IPS-20b (cell line): ENCODE results near the gene PRDM16.

Experiments
- H3K27ac ChIP-seq: one replicate; pipeline ENCODE4 v1.5.1; 2013; ENCODE audit warnings: low read length
- H3K27me3 ChIP-seq: 2 replicates; pipeline ENCODE4 v1.6.1; 2013; ENCODE audit warnings: mild to moderate bottlenecking, low read length, inconsistent platforms; ENCODE audit not compliant: insufficient read depth
- H3K36me3 ChIP-seq: 2 replicates; pipeline ENCODE4 v1.6.1; 2013; ENCODE audit warnings: low read depth, mild to moderate bottlenecking, inconsistent platforms, low read length, moderate library complexity; ENCODE audit not compliant: insufficient read depth
- H3K4me1 ChIP-seq: 2 replicates; pipeline ENCODE4 v1.6.1; 2013; ENCODE audit warnings: mild to moderate bottlenecking, control low read depth, inconsistent platforms, low read length, moderate library complexity; ENCODE audit not compliant: insufficient read depth
- H3K4me3 ChIP-seq: 2 replicates; pipeline ENCODE4 v1.5.1; 2013; ENCODE audit warnings: mild to moderate bottlenecking, low read length, inconsistent platforms
- H3K9ac ChIP-seq: 2 replicates; pipeline ENCODE4 v1.6.1; 2013; ENCODE audit warnings: low read depth, mild to moderate bottlenecking, inconsistent platforms, low read length, moderate library complexity
- H3K9me3 ChIP-seq: 2 replicates; pipeline ENCODE4 v1.6.1; 2013; ENCODE audit warnings: mild to moderate bottlenecking, low read depth, low read length, inconsistent platforms; ENCODE audit not compliant: insufficient read depth

PRDM16 gene

DNA sequence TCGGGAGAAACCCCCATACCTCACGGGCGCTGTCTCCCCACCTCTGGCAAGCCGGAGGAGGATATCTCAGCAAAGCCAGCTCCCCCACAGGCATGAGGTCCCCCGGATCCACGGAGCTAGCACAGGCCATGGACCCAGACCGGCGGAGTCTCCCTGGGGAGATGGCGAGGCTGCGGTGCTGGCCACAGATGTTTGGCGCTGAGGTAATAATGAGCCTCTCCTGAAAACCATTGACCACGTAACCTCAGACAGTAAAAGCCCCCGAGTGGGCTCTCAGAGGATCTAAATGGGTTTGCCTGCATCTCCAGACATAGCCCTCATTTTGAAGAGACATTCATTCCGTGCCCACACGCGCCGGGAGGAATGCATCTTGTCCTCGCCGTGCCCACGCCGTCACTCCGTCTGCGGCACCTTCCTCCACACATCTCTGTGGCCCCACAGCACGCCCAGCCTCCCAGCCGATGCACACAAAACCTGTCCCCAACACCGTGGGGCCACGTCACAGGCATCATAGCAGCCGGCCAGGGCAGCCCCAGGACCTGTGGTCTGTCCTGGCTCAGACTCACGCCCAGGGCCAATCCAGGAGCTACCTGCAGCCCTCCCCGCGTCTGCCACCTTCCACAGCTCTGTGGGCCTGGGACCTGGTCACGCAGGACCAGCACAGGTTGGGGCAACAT lies 150.9 kb downstream of the PRDM16 start:
- Histone ChIP-seq H3K9me3 (no peaks in the 10 kb centered on the region), H3K9ac (no peak overlapping the region), H3K4me3 (no peak overlapping the region), H3K27me3 (no peaks in the 10 kb centered on the region; the same call in 1 of the 2 replicates), H3K4me1 (no peaks in the 10 kb centered on the region), H3K36me3 (no peaks in the 10 kb centered on the region), H3K27ac (no peak overlapping the region)

DNA sequence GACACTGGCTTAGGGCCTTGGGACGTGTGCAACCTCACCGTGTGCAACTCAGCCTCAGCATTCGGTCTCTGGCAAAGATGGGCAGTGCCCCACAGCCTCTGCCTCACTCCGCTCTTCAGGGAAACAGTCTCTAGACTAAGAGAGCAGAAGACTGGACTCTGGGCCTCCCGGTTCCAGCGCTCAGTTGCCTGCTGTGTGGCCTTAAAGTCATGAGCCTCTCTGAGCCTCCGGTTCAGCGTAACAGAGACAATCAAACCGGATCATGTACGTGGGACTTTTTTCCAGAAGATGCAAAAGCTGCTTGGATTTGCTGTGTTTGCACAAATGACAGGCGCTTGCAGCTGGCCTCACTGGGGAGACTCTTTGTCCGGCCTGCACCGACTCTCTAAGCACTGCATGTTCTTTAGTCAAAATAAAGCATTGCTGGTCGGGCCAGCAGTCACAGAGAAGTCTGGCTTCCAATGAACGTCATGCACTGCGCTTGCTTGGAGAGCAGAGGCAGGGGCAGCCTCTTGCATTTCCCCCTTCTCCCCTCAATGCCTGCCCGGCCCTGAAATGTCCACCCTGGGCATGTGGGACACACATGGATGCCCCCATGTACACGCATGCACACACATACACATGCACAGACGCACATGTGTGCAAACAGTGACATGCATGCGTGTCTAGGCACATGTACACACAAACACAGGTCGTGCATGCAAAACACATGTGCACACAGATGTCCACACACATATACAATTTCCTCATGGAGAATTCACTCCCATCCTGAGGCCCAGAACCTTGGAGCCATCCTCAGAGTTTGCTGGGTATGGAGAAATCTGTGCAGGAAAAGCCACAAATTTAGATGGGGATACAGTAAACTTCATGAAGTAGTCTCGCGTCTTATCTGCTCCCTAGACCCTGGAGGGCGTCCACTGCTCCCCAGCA lies 152.4 kb downstream of the PRDM16 start:
- H3K36me3 ChIP-seq, result no peaks in the 10 kb centered on the region
- no peak overlapping the region for H3K27ac ChIP-seq
- H3K27me3 ChIP-seq, result no peaks in the 10 kb centered on the region; the same call in 1 of the 2 replicates
- no peak overlapping the region for H3K9ac ChIP-seq
- H3K4me1 ChIP-seq, result no peaks in the 10 kb centered on the region
- no peaks in the 10 kb centered on the region for H3K9me3 ChIP-seq
- no peak overlapping the region for H3K4me3 ChIP-seq

DNA sequence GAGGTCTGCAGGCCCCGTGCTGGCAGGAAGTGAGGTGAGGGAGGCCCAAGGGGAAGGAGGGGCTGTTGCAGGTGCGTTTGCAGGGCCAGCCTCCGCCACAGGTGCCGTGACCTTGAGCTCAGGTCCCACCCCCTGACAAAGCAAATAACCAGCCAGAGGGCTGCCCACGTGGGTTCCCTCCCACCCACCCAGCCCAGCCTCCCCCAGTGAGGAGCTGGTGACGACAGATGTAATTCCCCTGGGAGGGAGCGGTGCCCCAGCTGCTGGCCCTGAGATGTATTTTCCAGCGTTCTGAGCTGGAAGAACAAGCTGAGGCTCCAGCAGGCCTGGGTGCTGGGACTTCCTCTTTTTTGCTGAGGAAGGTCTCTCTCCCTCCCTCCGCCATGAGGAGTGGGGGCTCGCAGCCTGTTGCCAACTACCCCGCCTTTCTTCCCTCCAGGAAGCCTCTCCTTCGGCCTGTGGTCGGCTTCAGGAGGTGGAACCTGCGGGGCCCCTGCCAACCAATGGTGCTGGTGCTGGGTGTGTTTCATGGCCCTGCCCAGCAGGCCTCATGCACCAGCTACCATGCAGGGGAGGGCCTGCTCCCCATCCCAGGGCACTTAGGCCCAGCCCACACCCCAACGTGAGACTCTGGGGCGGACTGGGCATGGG lies 153.2 kb downstream of the PRDM16 start:
- H3K9me3 ChIP-seq, result no peaks in the 10 kb centered on the region
- no peaks in the 10 kb centered on the region for H3K36me3 ChIP-seq
- no peak overlapping the region for H3K27ac ChIP-seq
- no peak overlapping the region for H3K9ac ChIP-seq
- no peak overlapping the region for H3K4me3 ChIP-seq
- no peaks in the 10 kb centered on the region; the same call in 1 of the 2 replicates for H3K27me3 ChIP-seq
- no peaks in the 10 kb centered on the region for H3K4me1 ChIP-seq

DNA sequence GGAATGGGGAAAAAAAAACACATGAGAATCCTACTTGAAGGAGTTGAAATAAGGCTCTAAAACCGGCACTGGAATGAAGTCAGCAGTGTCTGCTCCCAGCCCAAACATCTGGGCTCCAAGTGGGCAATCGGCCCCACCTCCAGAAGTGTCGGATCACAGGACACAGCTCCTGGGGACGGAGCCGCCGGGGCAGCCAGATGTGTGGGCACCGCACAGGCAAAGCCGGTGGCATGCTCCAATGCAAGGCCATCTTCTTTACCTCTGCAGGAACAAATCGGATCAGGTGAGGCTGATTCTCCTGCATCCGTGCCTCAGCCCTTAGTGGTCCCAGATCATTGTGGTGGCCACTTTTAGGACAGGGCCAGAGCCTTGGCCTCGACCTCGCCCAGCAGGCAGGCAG lies 156.7 kb downstream of the PRDM16 start:
- Histone ChIP-seq H3K9me3 (no peaks in the 10 kb centered on the region), H3K4me3 (no peak overlapping the region), H3K9ac (no peak overlapping the region), H3K36me3 (no peaks in the 10 kb centered on the region), H3K27ac (no peak overlapping the region), H3K27me3 (no peaks in the 10 kb centered on the region; the same call in 1 of the 2 replicates), H3K4me1 (no peaks in the 10 kb centered on the region)

DNA sequence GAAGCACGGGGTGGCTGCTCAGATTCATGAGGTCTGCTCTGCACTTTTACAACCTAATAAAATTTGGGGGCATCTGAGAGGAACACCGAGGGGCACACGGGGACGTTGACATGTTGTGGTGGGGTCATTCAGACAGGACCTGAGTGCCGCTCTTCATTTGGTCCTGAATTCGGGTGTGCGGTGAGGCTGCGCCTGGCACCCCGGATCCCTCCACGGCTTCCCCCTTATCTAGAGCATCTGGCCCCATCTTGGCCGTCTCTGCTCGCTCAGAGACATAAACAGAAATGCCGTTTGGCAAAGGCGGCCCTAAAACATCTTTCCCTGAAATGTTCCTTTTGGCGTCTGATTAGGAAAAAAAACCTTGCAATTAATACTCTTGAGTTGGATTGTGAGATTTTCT lies 157.2 kb downstream of the PRDM16 start:
- H3K27me3 ChIP-seq, result no peaks in the 10 kb centered on the region; the same call in 1 of the 2 replicates
- H3K27ac ChIP-seq, result no peak overlapping the region
- no peaks in the 10 kb centered on the region for H3K4me1 ChIP-seq
- H3K36me3 ChIP-seq, result no peaks in the 10 kb centered on the region
- H3K9me3 ChIP-seq, result no peaks in the 10 kb centered on the region
- H3K4me3 ChIP-seq, result no peak overlapping the region
- H3K9ac ChIP-seq, result no peak overlapping the region

DNA sequence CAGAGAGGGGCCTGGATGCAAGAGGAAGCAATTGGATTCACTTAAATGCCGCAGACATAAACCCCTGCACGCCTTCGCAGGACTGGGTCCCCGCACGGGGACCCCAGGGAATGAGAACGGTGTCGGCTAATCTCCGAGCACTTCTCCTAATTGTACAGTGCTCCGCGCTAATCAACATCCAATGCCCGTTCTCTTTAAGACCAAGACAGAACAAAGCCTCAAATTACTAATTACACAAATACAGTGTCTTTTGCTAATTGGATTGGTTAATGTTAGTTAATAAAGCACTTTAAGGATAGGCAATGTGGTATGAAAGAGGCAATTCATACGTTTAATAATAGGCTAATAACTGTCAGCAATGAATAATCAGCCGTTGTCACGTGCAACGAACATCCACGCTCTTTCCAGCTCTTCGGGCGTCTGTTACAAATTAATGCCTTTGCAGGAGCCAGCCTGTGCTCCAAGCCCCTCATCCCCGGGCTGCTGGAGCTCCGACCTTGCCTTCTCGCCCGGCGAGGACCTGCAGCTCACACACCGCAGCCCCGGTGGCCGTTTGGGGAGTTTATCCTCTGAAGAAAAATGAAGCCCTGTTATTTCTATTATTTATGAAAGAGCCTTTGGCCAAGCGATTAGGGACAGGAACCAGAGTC lies 157.8 kb downstream of the PRDM16 start:
- Histone ChIP-seq H3K4me1 (no peaks in the 10 kb centered on the region), H3K4me3 (no peak overlapping the region), H3K9ac (no peak overlapping the region), H3K9me3 (no peaks in the 10 kb centered on the region), H3K27me3 (no peaks in the 10 kb centered on the region; the same call in 1 of the 2 replicates), H3K36me3 (no peaks in the 10 kb centered on the region), H3K27ac (no peak overlapping the region)

DNA sequence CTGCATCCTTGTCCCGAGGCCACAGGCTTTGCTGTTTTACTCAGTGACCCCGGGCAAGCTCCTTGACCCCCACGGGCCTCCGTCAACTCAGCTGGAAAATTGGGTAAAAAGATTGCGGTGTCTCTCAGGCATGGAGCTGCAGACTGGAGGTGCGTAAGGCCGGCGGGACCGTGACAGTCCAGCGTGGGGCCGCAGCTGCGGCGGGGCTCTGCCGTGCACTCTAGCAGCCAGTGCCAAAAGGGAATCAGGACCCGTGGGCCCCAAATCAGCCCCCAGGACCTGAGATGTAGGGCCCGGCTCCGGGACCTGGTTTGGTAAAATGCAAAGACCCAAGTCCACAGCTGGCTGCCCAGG lies 158.3 kb downstream of the PRDM16 start:
- Histone ChIP-seq H3K9ac (no peak overlapping the region), H3K27ac (no peak overlapping the region), H3K4me1 (no peaks in the 10 kb centered on the region), H3K9me3 (no peaks in the 10 kb centered on the region), H3K27me3 (no peaks in the 10 kb centered on the region; the same call in 1 of the 2 replicates), H3K4me3 (no peak overlapping the region), H3K36me3 (no peaks in the 10 kb centered on the region)

DNA sequence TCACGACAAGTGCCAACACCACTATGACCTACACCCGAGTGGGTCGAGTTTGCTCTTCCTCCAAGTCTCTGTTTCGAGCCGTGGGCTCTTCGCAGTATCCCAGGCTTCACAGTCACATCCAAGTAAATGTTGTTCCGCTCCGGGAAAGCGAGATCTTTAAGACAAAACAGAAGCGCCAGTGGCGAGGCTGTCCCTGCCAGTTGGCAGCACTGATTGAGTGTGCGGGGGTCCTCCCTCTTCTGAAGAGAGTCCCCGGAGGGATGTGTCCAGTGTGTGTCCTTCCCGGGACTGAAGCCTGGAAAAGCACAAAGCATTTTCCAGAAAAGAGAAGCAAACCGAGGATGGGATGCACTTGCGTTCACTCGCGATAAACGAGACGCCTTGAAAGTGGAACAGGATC lies 158.9 kb downstream of the PRDM16 start:
- H3K9ac ChIP-seq, result no peak overlapping the region
- H3K4me3 ChIP-seq, result no peak overlapping the region
- no peaks in the 10 kb centered on the region for H3K4me1 ChIP-seq
- no peaks in the 10 kb centered on the region for H3K9me3 ChIP-seq
- H3K36me3 ChIP-seq, result no peaks in the 10 kb centered on the region
- H3K27ac ChIP-seq, result no peak overlapping the region
- no peaks in the 10 kb centered on the region; the same call in 1 of the 2 replicates for H3K27me3 ChIP-seq

DNA sequence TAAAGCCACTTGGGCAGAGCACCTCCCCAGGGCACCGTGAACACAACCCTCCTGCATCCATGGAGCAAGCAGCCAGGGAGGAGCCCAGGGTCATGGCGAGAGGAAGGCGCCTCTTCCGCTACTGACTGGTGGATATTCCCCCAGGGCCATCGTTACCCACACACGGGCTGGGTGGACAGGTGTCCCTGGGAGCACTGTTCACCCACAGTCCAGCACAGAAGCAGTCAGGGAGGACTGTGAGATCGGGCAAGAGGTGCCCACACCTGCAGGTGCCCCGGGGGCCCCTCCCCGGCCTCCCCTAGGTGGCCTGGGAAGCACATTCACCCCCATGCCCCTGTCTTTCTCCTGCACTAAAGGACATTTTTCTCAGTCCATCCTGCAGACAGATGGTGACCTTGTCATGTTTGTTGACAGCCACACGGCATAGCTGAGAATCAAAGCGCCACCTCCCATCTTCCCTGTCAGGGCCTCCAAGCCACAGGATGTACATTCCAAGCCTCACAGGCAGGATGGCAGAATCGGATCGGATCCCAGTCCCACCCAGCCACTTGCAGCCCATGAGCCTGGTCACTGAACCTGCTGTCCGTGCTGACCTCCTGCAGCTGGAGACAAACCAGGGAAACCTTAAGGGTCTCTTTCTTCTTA lies 160.2 kb downstream of the PRDM16 start:
- Histone ChIP-seq H3K4me3 (no peak overlapping the region), H3K27me3 (no peaks in the 10 kb centered on the region; the same call in 1 of the 2 replicates)

DNA sequence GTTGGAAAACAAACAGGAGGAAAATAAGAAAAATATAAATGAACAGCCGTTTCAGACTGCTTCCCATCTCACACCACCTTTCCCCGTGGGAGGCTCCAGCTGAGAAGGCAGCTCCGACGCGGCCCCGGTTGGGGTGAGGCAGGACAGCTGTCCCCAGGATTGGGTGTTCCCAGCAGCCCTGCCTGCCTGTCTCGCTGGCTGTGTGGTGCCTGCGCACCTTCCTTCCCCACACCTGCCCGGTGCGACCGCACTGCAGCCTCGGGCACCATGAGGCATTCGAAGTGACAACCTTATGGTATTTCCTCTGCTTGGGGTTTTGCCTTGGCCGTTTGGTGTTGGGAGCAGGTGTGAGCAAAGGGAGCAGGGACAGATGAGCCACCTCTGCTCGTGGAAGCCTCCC lies 161.6 kb downstream of the PRDM16 start:
- H3K36me3 ChIP-seq, result no peaks in the 10 kb centered on the region
- H3K4me1 ChIP-seq, result no peaks in the 10 kb centered on the region
- no peaks in the 10 kb centered on the region; the same call in 1 of the 2 replicates for H3K27me3 ChIP-seq
- no peaks in the 10 kb centered on the region for H3K9me3 ChIP-seq
- H3K4me3 ChIP-seq, result no peak overlapping the region
- H3K27ac ChIP-seq, result no peak overlapping the region
- no peak overlapping the region for H3K9ac ChIP-seq

More for the DNA sequence above, 160.2 kb downstream of the PRDM16 start:
- Histone ChIP-seq H3K9ac (no peak overlapping the region), H3K9me3 (no peaks in the 10 kb centered on the region), H3K36me3 (no peaks in the 10 kb centered on the region), H3K27ac (no peak overlapping the region), H3K4me1 (no peaks in the 10 kb centered on the region)

DNA sequence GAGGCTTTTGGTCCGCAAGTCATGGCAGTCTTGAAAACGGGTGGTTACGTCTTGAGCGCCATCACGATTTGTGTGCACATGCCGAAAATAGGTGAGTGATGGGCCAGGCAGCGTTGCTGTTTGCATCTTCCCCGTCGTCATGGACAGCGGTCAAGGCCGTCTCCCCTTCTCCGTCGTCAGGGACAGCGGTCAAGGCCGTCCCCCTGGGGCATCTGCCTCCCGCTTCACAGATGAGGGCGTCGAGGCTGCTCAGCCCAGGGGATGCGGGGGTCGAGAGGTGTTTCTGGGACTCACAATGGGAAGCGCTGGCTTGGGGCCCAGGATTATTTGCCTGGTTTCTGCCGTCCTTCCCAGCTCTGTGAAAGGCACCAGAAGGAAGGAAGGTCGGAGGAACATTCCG lies 162.2 kb downstream of the PRDM16 start:
- no peaks in the 10 kb centered on the region for H3K36me3 ChIP-seq
- no peak overlapping the region for H3K27ac ChIP-seq
- no peaks in the 10 kb centered on the region for H3K4me1 ChIP-seq
- no peak overlapping the region for H3K4me3 ChIP-seq
- no peaks in the 10 kb centered on the region for H3K9me3 ChIP-seq
- no peaks in the 10 kb centered on the region for H3K27me3 ChIP-seq
- no peak overlapping the region for H3K9ac ChIP-seq
